Measurements from ENCODE around the gene ENKD1.

Gene ENKD1

GRCh38 chr16:67668495-67669157, 2.1 kb upstream of the ENKD1 start:
- no peak overlapping the region for H3K4me3 ChIP-seq (replicated peaks in 1 of 2; ENCODE audit: low read depth in 2 of 2, low read length in 2 of 2)
- no peak for DNase-seq (ENCODE audit: low read depth in 2 of 2)
- TF ChIP-seq CTCF (IDR thresholded peaks at IDR 0.05; ENCODE audit: low read depth, low read length) = peak; percentile 40

DNA sequence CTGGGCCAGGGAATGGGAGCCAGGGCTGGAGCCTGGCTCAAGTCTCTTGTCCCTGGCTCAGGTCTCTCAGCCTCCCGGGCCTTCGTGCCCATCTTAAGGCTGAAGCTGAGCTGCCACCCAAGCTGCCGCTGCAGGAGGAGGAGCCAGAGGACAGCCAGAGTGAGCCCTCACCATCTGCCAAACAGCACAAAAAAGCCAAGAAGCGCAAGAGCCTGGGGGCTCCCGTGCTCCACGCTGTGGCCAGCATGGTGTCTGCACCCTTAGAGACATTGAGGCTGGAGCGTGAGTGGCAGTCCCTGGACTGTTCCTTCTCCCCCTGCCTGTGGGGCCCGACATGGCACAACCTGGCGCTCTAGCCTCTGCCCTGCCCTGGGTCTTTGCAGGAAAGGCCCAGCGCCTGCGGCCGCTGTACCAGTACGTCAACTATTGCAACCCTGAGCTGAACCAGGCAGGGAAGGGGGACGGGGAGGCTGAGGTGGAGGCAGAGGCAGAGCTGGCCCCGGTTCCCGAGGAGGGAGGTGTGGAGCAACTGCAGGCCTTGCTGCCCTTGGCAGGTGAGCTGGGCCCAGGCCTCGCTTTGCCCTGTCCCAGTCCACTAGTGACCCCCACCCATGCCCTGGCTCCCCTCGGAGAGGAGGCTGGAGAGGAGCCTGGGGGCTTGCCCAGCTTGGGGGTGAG, 1.4 kb upstream of the ENKD1 start:
- peak; percentile 92 for TF ChIP-seq CTCF (IDR thresholded peaks at IDR 0.05; ENCODE audit: low read depth, low read length)
- peak overlapping the region in 1 of 2 donors; percentile 56 for H3K4me3 ChIP-seq (replicated peaks in 1 of 2; ENCODE audit: low read depth in 2 of 2, low read length in 2 of 2)
- peak; percentile 92 to 95 for DNase-seq (ENCODE audit: low read depth in 2 of 2)

DNA sequence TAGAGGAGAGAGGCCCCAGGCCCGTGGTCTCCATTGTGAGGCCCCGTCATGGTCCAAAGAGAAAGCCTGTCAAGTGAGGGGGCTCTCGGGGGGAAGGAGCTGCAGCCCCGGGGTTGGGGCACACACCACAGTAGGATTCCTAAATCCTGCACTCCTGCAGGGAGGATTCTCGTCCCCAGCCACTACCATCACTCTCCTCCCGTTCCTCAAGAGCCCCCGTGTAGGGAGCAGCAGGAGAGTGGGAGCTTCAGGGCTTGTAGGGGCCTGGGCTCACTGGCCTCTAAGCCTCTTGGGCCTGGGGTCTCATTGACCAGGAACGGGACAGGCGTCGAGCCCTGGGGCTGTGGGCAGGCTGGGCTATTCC, 885 bp upstream of the ENKD1 start:
- H3K4me3 ChIP-seq (replicated peaks in 1 of 2; ENCODE audit: low read depth in 2 of 2, low read length in 2 of 2) = peak overlapping the region; percentile 56 to 69
- no peak for DNase-seq (ENCODE audit: low read depth in 2 of 2)
- no peak for TF ChIP-seq CTCF (IDR thresholded peaks at IDR 0.05; ENCODE audit: low read depth, low read length)

DNA sequence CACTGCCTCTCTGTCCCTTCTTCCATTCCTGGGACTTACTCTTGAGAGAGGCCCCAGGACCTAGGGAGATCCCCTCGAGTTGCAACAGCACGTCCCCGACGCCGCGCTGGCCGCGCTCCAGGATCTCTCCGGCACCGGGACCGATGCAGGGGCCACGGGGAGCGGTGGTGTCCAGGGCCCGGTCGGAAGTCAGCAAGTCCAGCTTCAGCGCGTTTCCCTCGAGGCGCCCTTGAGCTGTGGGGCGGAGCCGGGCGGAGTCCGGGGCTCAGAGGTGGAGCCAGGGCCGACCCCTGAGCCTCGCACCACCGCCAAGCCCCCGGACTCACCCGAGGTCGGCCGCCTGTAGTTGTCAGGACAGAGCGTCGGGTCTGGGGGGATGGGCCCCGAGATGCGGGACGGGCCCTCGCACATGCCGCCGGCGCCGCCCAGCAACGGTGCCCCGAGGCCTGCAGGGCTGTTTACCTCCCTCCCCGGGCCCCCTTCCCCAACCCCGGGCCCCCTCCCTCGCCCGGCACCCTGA, 458 bp downstream of the ENKD1 start:
- no peak for TF ChIP-seq CTCF (IDR thresholded peaks at IDR 0.05; ENCODE audit: low read depth, low read length)
- H3K4me3 ChIP-seq (replicated peaks in 1 of 2; ENCODE audit: low read depth in 2 of 2, low read length in 2 of 2) = peak overlapping the region; percentile 56 to 69
- peak; percentile 39 to 50 for DNase-seq (ENCODE audit: low read depth in 2 of 2)

GRCh38 chr16:67665598-67665997, 952 bp downstream of the ENKD1 start:
- no peak for DNase-seq (ENCODE audit: low read depth in 2 of 2)
- TF ChIP-seq CTCF (IDR thresholded peaks at IDR 0.05; ENCODE audit: low read depth, low read length) = no peak
- H3K4me3 ChIP-seq (replicated peaks in 1 of 2; ENCODE audit: low read depth in 2 of 2, low read length in 2 of 2) = peak overlapping the region; percentile 56 to 69

GRCh38 chr16:67664871-67665270, 1.7 kb downstream of the ENKD1 start:
- H3K4me3 ChIP-seq (replicated peaks in 1 of 2; ENCODE audit: low read depth in 2 of 2, low read length in 2 of 2) = no peak overlapping the region
- DNase-seq (ENCODE audit: low read depth in 2 of 2) = no peak
- no peak for TF ChIP-seq CTCF (IDR thresholded peaks at IDR 0.05; ENCODE audit: low read depth, low read length)

Data from cardiac fibroblast (primary cell).